ENCODE results near the gene MTFR1L. TPM values are rescaled to one million over a fixed set of nuclear protein-coding genes. Genes with fewer than 3 reads are reported as not detected.
A peak's percentile ranks its signal among the peaks of the same experiment; 100 is the strongest.

The MTFR1L gene
- total RNA-seq, 4 donors from 2014 or later, result 75.7 to 109 (median 99.2) TPM

- WGBS, 2 donors, result 9 to 26% methylated on average over 5 to 8 of the region's 8 CpGs
- intact Hi-C loops (cut with DNase I), result no loop called here
- Histone ChIP-seq H3K36me3 (no peaks in the 10 kb centered on the region), H3K27me3 (no peaks in the 10 kb centered on the region), H3K27ac (peak overlapping the region; percentile 85 to 88 (median 86)), H3K4me1 (peaks cover 17 to 32% of the 10 kb centered on the region in 2 donors), H3K9me3 (no peaks in the 10 kb centered on the region), H3K4me3 (replicated peaks in 1 of 3) (peak overlapping the region; percentile 54 to 68 (median 57))
- no peak for TF ChIP-seq POLR2A (IDR thresholded peaks at IDR 0.05)
- TF ChIP-seq CTCF (IDR thresholded peaks at IDR 0.05), result no peak
- DNase-seq, result no peak
These were observed 54.9 kb downstream of the MTFR1L start for GRCh38 chr1:25874635-25875153.

GRCh38 chr1:25875154-25875855, 55.6 kb downstream of the MTFR1L start, which contains the start of gene PAQR7:
PAQR7 (minus strand) TSS chr1:25875708; CDS start chr1:25863839, 11,869 bp downstream.
- intact Hi-C loops (cut with DNase I), result no loop called here
- H3K4me1 ChIP-seq, result peaks cover 17 to 32% of the 10 kb centered on the region in 2 donors
- H3K4me3 ChIP-seq (replicated peaks in 1 of 3), result peak within 1 kb of the TSS; percentile 54 to 68 (median 57)
- H3K27me3 ChIP-seq, result no peaks in the 10 kb centered on the region
- 0 to 1% methylated on average over 34 to 37 of the region's 75 CpGs for WGBS, 2 donors
- H3K9me3 ChIP-seq, result no peaks in the 10 kb centered on the region
- peak; percentile 85 to 89 for DNase-seq
- peak in 1 of 2 donors; percentile 77 for TF ChIP-seq POLR2A (IDR thresholded peaks at IDR 0.05)
- TF ChIP-seq CTCF (IDR thresholded peaks at IDR 0.05), result no peak
- H3K36me3 ChIP-seq, result no peaks in the 10 kb centered on the region
- peak within 1 kb of the TSS; percentile 85 to 88 (median 86) for H3K27ac ChIP-seq

DNA sequence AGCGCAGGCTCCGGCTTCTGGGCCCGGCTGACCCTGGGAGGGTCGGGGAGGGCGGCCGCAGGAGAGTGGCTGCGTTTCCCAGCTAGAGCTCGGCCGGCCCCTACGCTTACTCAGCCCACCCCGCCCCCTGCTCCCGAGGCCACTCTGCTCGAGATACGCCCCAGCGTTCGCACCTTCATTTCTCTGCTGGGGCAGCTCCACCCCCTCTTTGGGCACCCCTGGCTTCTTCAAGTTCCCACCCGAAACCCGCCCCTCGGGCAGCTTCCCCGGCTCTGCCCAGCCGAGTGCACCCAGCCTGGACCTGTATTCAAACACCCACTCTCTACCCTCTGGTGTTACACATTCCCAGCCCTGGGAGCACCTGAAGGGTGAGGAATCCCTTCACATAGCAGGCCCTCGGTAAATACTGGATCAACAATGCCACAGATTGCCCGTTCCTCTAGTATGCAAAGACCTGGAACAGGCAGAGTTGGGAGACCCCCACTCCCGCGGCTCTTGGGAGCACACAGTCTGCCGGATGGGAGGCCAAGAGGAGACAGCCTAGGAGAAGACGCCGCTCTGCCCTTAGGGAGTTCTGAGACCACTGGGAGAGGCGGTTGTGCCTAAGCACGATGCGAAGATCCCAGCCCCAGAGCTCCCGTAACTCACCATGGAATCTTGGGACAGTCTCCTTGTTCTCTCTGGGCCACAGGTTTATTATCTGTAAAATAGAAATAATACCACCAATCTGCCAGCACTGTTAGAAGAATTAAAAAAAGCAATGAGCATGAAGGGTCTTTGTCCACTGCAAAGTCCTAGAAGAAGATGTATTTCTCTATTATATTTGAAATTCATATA, 56.3 kb downstream of the MTFR1L start:
- peaks cover 17 to 31% of the 10 kb centered on the region in 2 donors for H3K4me1 ChIP-seq
- intact Hi-C loops (cut with DNase I), result no loop called here
- peak overlapping the region; percentile 85 to 88 (median 86) for H3K27ac ChIP-seq
- H3K4me3 ChIP-seq (replicated peaks in 1 of 3), result peak overlapping the region in 2 of 3 donors; percentile 54 to 57
- no peaks in the 10 kb centered on the region for H3K9me3 ChIP-seq
- TF ChIP-seq POLR2A (IDR thresholded peaks at IDR 0.05) (no peak), CTCF (IDR thresholded peaks at IDR 0.05) (no peak)
- 30 to 32% methylated on average over 22 to 24 of the region's 32 CpGs for WGBS, 2 donors
- no peaks in the 10 kb centered on the region for H3K36me3 ChIP-seq
- DNase-seq, result peak; percentile 70 to 84
- H3K27me3 ChIP-seq, result no peaks in the 10 kb centered on the region

GRCh38 chr1:25876693-25877077, 56.9 kb downstream of the MTFR1L start:
- H3K4me1 ChIP-seq, result peaks cover 15 to 25% of the 10 kb centered on the region in 2 donors
- H3K36me3 ChIP-seq, result no peaks in the 10 kb centered on the region
- no peak overlapping the region for H3K4me3 ChIP-seq (replicated peaks in 1 of 3)
- TF ChIP-seq CTCF (IDR thresholded peaks at IDR 0.05), result no peak
- DNase-seq, result no peak
- whole genome bisulfite sequencing, 2 donors, result 81 to 82% methylated on average over 2 of the region's 2 CpGs
- no peaks in the 10 kb centered on the region for H3K27me3 ChIP-seq
- no peak overlapping the region for H3K27ac ChIP-seq
- intact Hi-C loops (cut with DNase I), result no loop called here
- H3K9me3 ChIP-seq, result no peaks in the 10 kb centered on the region

All from thyroid gland (tissue), 4 donors.